HEK293 (cell line): Measurements from ENCODE around the gene CACNA1C.

Experiments used
- ZFP3 ChIP-seq: fragments of 450-650 bp; formaldehyde crosslinking; IDR thresholded peaks from 2 replicates; pipeline ENCODE4 v1.5.1; 2016; ENCODE audit warnings: low read depth, missing biosample characterization, missing genetic modification characterization
- ZNF324 ChIP-seq: fragments of 450-650 bp; formaldehyde crosslinking; IDR thresholded peaks from 2 replicates; pipeline ENCODE4 v1.5.1; 2016; ENCODE audit warnings: missing biosample characterization, missing genetic modification characterization

GRCh38 chr12:2745655-2746054, 692.9 kb downstream of the CACNA1C start:
- no peak for TF ChIP-seq ZNF324 (tag by site-specific recombination)
- no peak for TF ChIP-seq ZFP3 (tag by site-specific recombination)
